HG03159 (cell line): Measurements from ENCODE around the gene MEIOB.
"Not testable (repeated sequence)": the region's sequence is repeated elsewhere in the genome, so short reads cannot be mapped to it uniquely, and the experiment has no call there.

Experiments used
- ATAC-seq: cut with Tn5 transposase; IDR thresholded peaks from one replicate; pipeline ENCODE4 v1.9.1; 2021; ENCODE audit warnings: mild to moderate bottlenecking, moderate library complexity; ENCODE audit not compliant: unreplicated experiment

The MEIOB gene

GRCh38 chr16:1907226-1907860, 35.4 kb upstream of the MEIOB start:
- ATAC-seq, result no peak

GRCh38 chr16:1906846-1907165, 34.8 kb upstream of the MEIOB start:
- ATAC-seq, result no peak

GRCh38 chr16:1906055-1906845, 34.3 kb upstream of the MEIOB start:
- no peak for ATAC-seq

- ATAC-seq, result no peak
Observed at GRCh38 chr16:1903845-1904840, 32.2 kb upstream of the MEIOB start.

- ATAC-seq, result no peak
Observed at GRCh38 chr16:1903220-1903574, 31.2 kb upstream of the MEIOB start.

- ATAC-seq, result no peak
Observed at GRCh38 chr16:1902547-1903219, 30.7 kb upstream of the MEIOB start.

GRCh38 chr16:1900452-1900774, 28.4 kb upstream of the MEIOB start:
- no peak for ATAC-seq

GRCh38 chr16:1899641-1900451, 27.9 kb upstream of the MEIOB start:
- ATAC-seq, result no peak

- ATAC-seq, result not testable (repeated sequence)
Observed at GRCh38 chr16:1897692-1898091, 25.7 kb upstream of the MEIOB start.

GRCh38 chr16:1895949-1896675, 24.1 kb upstream of the MEIOB start:
- ATAC-seq, result no peak

- no peak for ATAC-seq
Observed at GRCh38 chr16:1895068-1895467, 23.1 kb upstream of the MEIOB start.

- ATAC-seq, result no peak
Observed at GRCh38 chr16:1890708-1891050, 18.7 kb upstream of the MEIOB start.

GRCh38 chr16:1890024-1890707, 18.2 kb upstream of the MEIOB start:
- no peak for ATAC-seq

- ATAC-seq, result no peak
Observed at GRCh38 chr16:1887711-1888354, 15.9 kb upstream of the MEIOB start.

GRCh38 chr16:1884889-1885288, 12.9 kb upstream of the MEIOB start:
- no peak for ATAC-seq

GRCh38 chr16:1884155-1884760, 12.3 kb upstream of the MEIOB start:
- ATAC-seq, result no peak

- ATAC-seq, result not testable (repeated sequence)
Observed at GRCh38 chr16:1881172-1881571, 9.2 kb upstream of the MEIOB start.

- no peak for ATAC-seq
Observed at GRCh38 chr16:1879477-1879876, 7.5 kb upstream of the MEIOB start.
